Subcutaneous abdominal adipose tissue (tissue), 5 donors: Measurements from ENCODE around the gene PTPRG.

Source experiments
- H3K27ac ChIP-seq: one replicate; pipeline ENCODE4 v1.7.0; 2013; ENCODE audit warnings: low read depth, mild to moderate bottlenecking, inconsistent platforms, low read length, moderate library complexity
- H3K27me3 ChIP-seq, 5 donors: one replicate each; pipeline ENCODE4 v1.7.0; 2013; ENCODE audit warnings: low read length in 5 of 5, inconsistent platforms in 1 of 5; ENCODE audit not compliant: control insufficient read depth in 5 of 5, insufficient read depth in 4 of 5
- H3K36me3 ChIP-seq, 5 donors: one replicate each; pipeline ENCODE4 v1.7.0; 2013; ENCODE audit warnings: low read length in 5 of 5; ENCODE audit not compliant: control insufficient read depth in 5 of 5, insufficient read depth in 5 of 5
- H3K4me1 ChIP-seq, 5 donors: one replicate each; pipeline ENCODE4 v1.7.0; 2013; ENCODE audit warnings: low read length in 5 of 5, mild to moderate bottlenecking in 3 of 5, moderate library complexity in 1 of 5; ENCODE audit not compliant: control insufficient read depth in 5 of 5, insufficient read depth in 5 of 5
- H3K4me3 ChIP-seq, 5 donors: one replicate each; pipeline ENCODE4 v1.7.0; 2013; ENCODE audit warnings: low read length in 5 of 5, low read depth in 1 of 5
- H3K9ac ChIP-seq, 5 donors: one replicate each; pipeline ENCODE4 v1.7.0; 2013; ENCODE audit warnings: low read length in 5 of 5, mild to moderate bottlenecking in 4 of 5, moderate library complexity in 3 of 5
- H3K9me3 ChIP-seq, 5 donors: one replicate each; pipeline ENCODE4 v1.7.0; 2013; ENCODE audit warnings: low read length in 5 of 5; ENCODE audit not compliant: control insufficient read depth in 5 of 5
- donor health status: healthy.
- donor health status: healthy.
- donor health status: healthy.
- donor health status: healthy.
- donor health status: healthy.

The PTPRG gene

GRCh38 chr3:62142331-62143085 is 581.1 kb downstream of the PTPRG start:
- H3K36me3 ChIP-seq, result no peaks in the 10 kb centered on the region
- no peaks in the 10 kb centered on the region for H3K27me3 ChIP-seq
- H3K4me3 ChIP-seq, result no peak overlapping the region
- H3K9me3 ChIP-seq, result no peaks in the 10 kb centered on the region
- H3K4me1 ChIP-seq, result peaks cover 0 to 14% (median 8%) of the 10 kb centered on the region in 5 donors
- no peak overlapping the region for H3K27ac ChIP-seq
- no peak overlapping the region for H3K9ac ChIP-seq

GRCh38 chr3:62143843-62144450 is 582.6 kb downstream of the PTPRG start:
- Histone ChIP-seq H3K9ac (no peak overlapping the region), H3K36me3 (no peaks in the 10 kb centered on the region), H3K27ac (no peak overlapping the region), H3K4me3 (no peak overlapping the region), H3K27me3 (no peaks in the 10 kb centered on the region), H3K4me1 (peaks cover 0 to 14% (median 8%) of the 10 kb centered on the region in 5 donors), H3K9me3 (no peaks in the 10 kb centered on the region)

DNA sequence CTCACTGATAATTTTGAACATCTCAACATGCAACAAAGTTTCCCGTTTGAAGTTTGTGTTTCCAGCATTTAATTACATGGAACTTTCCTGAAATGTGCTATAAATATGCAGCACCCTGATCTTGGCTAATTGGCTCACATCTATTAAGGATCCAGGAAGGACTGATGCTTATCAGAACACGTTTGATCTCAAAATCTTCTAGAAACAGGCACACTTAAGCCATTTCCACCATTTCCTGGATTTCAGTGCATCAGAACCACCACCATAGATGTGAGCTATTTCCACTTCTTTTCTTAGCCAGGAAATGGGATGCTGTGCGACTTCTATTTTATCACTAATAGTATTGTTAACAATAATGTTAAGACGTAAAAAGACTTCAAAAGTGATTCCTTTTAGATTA is 583.1 kb downstream of the PTPRG start:
- Histone ChIP-seq H3K9ac (no peak overlapping the region), H3K27me3 (no peaks in the 10 kb centered on the region), H3K4me1 (peaks cover 0 to 14% (median 8%) of the 10 kb centered on the region in 5 donors), H3K4me3 (no peak overlapping the region), H3K36me3 (no peaks in the 10 kb centered on the region), H3K27ac (no peak overlapping the region), H3K9me3 (no peaks in the 10 kb centered on the region)

- H3K27ac ChIP-seq, result no peak overlapping the region
- H3K27me3 ChIP-seq, result no peaks in the 10 kb centered on the region
- H3K4me1 ChIP-seq, result peaks cover 0 to 20% (median 3%) of the 10 kb centered on the region in 5 donors
These were observed 583.9 kb downstream of the PTPRG start for GRCh38 chr3:62145086-62145757.

GRCh38 chr3:62149539-62149938 is 588.2 kb downstream of the PTPRG start:
- Histone ChIP-seq H3K4me3 (no peak overlapping the region), H3K27ac (no peak overlapping the region), H3K9ac (no peak overlapping the region), H3K4me1 (peaks cover 0 to 17% (median 9%) of the 10 kb centered on the region in 5 donors), H3K27me3 (no peaks in the 10 kb centered on the region), H3K36me3 (no peaks in the 10 kb centered on the region), H3K9me3 (no peaks in the 10 kb centered on the region)

More at GRCh38 chr3:62145086-62145757, 583.9 kb downstream of the PTPRG start:
- Histone ChIP-seq H3K9ac (no peak overlapping the region), H3K9me3 (no peaks in the 10 kb centered on the region), H3K4me3 (no peak overlapping the region), H3K36me3 (no peaks in the 10 kb centered on the region)

- Histone ChIP-seq H3K4me1 (peaks cover 0 to 19% (median 13%) of the 10 kb centered on the region in 5 donors), H3K9ac (no peak overlapping the region), H3K27ac (no peak overlapping the region), H3K27me3 (no peaks in the 10 kb centered on the region), H3K4me3 (no peak overlapping the region), H3K9me3 (no peaks in the 10 kb centered on the region), H3K36me3 (no peaks in the 10 kb centered on the region)
These were observed 588.6 kb downstream of the PTPRG start for GRCh38 chr3:62149962-62150361.

- Histone ChIP-seq H3K27ac (no peak overlapping the region), H3K9ac (no peak overlapping the region), H3K36me3 (no peaks in the 10 kb centered on the region), H3K27me3 (no peaks in the 10 kb centered on the region), H3K4me1 (peaks cover 0 to 19% (median 14%) of the 10 kb centered on the region in 5 donors), H3K9me3 (no peaks in the 10 kb centered on the region), H3K4me3 (no peak overlapping the region)
These were observed 590.2 kb downstream of the PTPRG start for GRCh38 chr3:62151591-62151990.

- Histone ChIP-seq H3K27ac (no peak overlapping the region), H3K9ac (no peak overlapping the region), H3K36me3 (peaks cover 0 to 5% (median 0%) of the 10 kb centered on the region in 5 donors), H3K4me3 (no peak overlapping the region), H3K9me3 (no peaks in the 10 kb centered on the region), H3K27me3 (no peaks in the 10 kb centered on the region), H3K4me1 (peaks cover 0 to 19% (median 16%) of the 10 kb centered on the region in 5 donors)
These were observed 591.9 kb downstream of the PTPRG start for GRCh38 chr3:62153231-62153630.

GRCh38 chr3:62154457-62155148 is 593.2 kb downstream of the PTPRG start:
- H3K9ac ChIP-seq, result peak overlapping the region in 1 of 5 donors; percentile 50
- no peaks in the 10 kb centered on the region for H3K9me3 ChIP-seq
- H3K4me1 ChIP-seq, result peaks cover 5 to 32% (median 29%) of the 10 kb centered on the region in 5 donors
- no peak overlapping the region for H3K4me3 ChIP-seq
- peaks cover 0 to 5% (median 0%) of the 10 kb centered on the region in 5 donors for H3K36me3 ChIP-seq
- no peaks in the 10 kb centered on the region for H3K27me3 ChIP-seq
- H3K27ac ChIP-seq, result no peak overlapping the region
